Natural killer cell (primary cell): ENCODE results near the gene VEPH1. TPM values are rescaled to one million over a fixed set of nuclear protein-coding genes. Genes with fewer than 3 reads are reported as not detected.

Source experiments
- ATAC-seq, 3 donors: fragments of 150-1000 bp in 2 of 3; fragments of 200-7000 bp in 1 of 3; cut with Tn5 transposase; 1 replicate in 1 of 3; 2 replicates in 2 of 3; pipeline ENCODE4 v1.10.0; 2021; ENCODE audit warnings: mild to moderate bottlenecking in 2 of 3, moderate library complexity in 2 of 3
- DNase-seq, 2 donors: peaks; one replicate each; pipeline versions ENCODE4 v3.0.0 to v3.0.0-alpha.2; 2013 to 2021; ENCODE audit warnings: mixed read lengths in 1 of 2
- H3K27ac ChIP-seq: one replicate; pipeline ENCODE4 v1.5.1; 2013; ENCODE audit warnings: mild to moderate bottlenecking, low read length
- H3K27me3 ChIP-seq: one replicate; pipeline ENCODE4 v1.6.1; 2013; ENCODE audit warnings: low read length; ENCODE audit not compliant: control insufficient read depth, insufficient read depth
- H3K36me3 ChIP-seq: one replicate; pipeline ENCODE4 v1.6.1; 2013; ENCODE audit warnings: low read length; ENCODE audit not compliant: control insufficient read depth, insufficient read depth
- H3K4me1 ChIP-seq: one replicate; pipeline ENCODE4 v1.6.1; 2013; ENCODE audit warnings: low read length; ENCODE audit not compliant: control insufficient read depth, insufficient read depth
- H3K4me3 ChIP-seq: one replicate; pipeline ENCODE4 v1.5.1; 2013; ENCODE audit warnings: low read length
- H3K9me3 ChIP-seq: one replicate; pipeline ENCODE4 v1.6.1; 2013; ENCODE audit warnings: low read length; ENCODE audit not compliant: control insufficient read depth, insufficient read depth
- H3K27ac Mint-ChIP-seq, 2 donors: one replicate each; pipeline ENCODE4 v1.8.0; 2022; ENCODE audit warnings: mild to moderate bottlenecking in 2 of 2, mixed read lengths in 2 of 2, moderate library complexity in 1 of 2
- H3K27me3 Mint-ChIP-seq, 2 donors: one replicate each; pipeline ENCODE4 v1.8.0; 2022; ENCODE audit warnings: low read depth in 2 of 2, mixed read lengths in 2 of 2
- H3K36me3 Mint-ChIP-seq: one replicate; pipeline ENCODE4 v1.8.0; 2022; ENCODE audit warnings: mixed read lengths
- H3K4me1 Mint-ChIP-seq, 2 donors: one replicate each; pipeline ENCODE4 v1.8.0; 2022; ENCODE audit warnings: mixed read lengths in 2 of 2
- H3K4me3 Mint-ChIP-seq: one replicate; pipeline ENCODE4 v1.8.0; 2022; ENCODE audit warnings: mild to moderate bottlenecking, moderate library complexity, mixed read lengths
- H3K9me3 Mint-ChIP-seq, 2 donors: one replicate each; pipeline ENCODE4 v1.8.0; 2022; ENCODE audit warnings: mixed read lengths in 2 of 2
- WGBS: methylation state at CpG from one replicate; pipeline ENCODE4 v1.1.7; 2013; ENCODE audit warnings: missing lambda C conversion rate; ENCODE audit not compliant: insufficient coverage; 5-methylcytosine and 5-hydroxymethylcytosine counted together
- intact Hi-C: fragments of 100-400 bp; cut with micrococcal nuclease; formaldehyde crosslinking; loops from one replicate; pipeline ENCODE4 v1.14.2; 2022
- total RNA-seq, 4 donors: library from RNA; stranded (reverse); fragments of 120-200 nt in 1 of 4; gene quantifications; one replicate each; pipeline versions ENCODE4 v1.2.3 to v1.2.4, GENCODE V29; 2013 to 2022
- TF ChIP-seq, protein P1 (sequence below): fragments of 200-600 bp; IDR thresholded peaks from one replicate; pipeline ENCODE4 v1.8.0; 2022; ENCODE audit warnings: antibody characterized with exemption

The VEPH1 gene
- total RNA-seq, 3 donors from 2014 or later (not counting 1 experiment from before 2014, with no cell fraction given), result 0.41 to 1.3 (median 0.60) TPM

DNA sequence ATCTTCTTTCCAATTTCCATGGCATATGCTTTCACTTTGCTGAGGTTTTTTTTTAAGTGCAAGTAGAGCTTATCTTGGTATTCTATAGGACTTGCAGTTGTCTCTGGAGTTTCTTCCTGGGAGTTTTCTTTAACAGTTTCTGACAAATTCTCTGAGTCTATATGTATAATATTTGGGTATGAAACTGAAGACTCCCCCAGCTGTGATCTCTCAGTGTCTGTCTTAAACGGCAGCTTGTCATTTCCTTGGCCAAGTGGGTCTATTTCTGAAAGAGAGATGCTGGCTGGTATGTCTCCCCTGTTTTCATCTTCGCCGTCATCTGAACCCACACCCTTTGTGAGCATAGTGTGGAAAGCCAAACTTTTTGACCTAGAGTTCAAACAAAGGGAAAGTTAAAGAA, 139.8 kb downstream of the VEPH1 start:
- no peak overlapping the region for H3K27ac Mint-ChIP-seq
- ATAC-seq, result no peak
- H3K27me3 Mint-ChIP-seq, result no peaks in the 10 kb centered on the region
- peaks cover 0 to 2% of the 10 kb centered on the region in 2 donors for H3K9me3 Mint-ChIP-seq
- Histone ChIP-seq H3K27me3 (no peaks in the 10 kb centered on the region), H3K4me1 (no peaks in the 10 kb centered on the region), H3K9me3 (no peaks in the 10 kb centered on the region), H3K27ac (no peak overlapping the region), H3K4me3 (no peak overlapping the region), H3K36me3 (no peaks in the 10 kb centered on the region)
- intact Hi-C loops, result no loop called here
- H3K4me3 Mint-ChIP-seq, result no peak overlapping the region
- H3K4me1 Mint-ChIP-seq, result no peaks in the 10 kb centered on the region
- H3K36me3 Mint-ChIP-seq, result no peaks in the 10 kb centered on the region
- TF ChIP-seq, protein P1, sequence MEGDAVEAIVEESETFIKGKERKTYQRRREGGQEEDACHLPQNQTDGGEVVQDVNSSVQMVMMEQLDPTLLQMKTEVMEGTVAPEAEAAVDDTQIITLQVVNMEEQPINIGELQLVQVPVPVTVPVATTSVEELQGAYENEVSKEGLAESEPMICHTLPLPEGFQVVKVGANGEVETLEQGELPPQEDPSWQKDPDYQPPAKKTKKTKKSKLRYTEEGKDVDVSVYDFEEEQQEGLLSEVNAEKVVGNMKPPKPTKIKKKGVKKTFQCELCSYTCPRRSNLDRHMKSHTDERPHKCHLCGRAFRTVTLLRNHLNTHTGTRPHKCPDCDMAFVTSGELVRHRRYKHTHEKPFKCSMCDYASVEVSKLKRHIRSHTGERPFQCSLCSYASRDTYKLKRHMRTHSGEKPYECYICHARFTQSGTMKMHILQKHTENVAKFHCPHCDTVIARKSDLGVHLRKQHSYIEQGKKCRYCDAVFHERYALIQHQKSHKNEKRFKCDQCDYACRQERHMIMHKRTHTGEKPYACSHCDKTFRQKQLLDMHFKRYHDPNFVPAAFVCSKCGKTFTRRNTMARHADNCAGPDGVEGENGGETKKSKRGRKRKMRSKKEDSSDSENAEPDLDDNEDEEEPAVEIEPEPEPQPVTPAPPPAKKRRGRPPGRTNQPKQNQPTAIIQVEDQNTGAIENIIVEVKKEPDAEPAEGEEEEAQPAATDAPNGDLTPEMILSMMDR, result no peak
- WGBS, result 97% methylated on average over 3 of the region's 3 CpGs
- no peak for DNase-seq

DNA sequence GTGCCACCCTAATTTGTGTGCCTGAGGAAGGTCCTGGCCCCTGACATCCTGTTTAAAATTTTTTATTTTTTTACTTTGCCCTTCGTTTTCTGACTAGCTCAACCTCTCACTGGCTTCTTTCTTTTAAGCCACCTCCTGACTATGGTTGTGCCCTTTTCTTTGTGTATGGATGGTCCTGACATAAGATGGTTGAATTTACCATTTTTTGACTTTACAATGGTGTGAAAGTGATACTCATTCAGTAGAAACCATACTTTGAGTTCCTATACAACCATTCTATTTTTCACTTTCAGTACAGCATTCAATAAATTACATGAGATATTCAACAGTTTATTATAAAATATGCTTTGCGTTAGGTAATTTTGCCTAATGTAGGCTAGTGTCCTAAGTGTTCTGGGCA, 140.9 kb downstream of the VEPH1 start:
- no peak overlapping the region for H3K4me3 Mint-ChIP-seq

DNA sequence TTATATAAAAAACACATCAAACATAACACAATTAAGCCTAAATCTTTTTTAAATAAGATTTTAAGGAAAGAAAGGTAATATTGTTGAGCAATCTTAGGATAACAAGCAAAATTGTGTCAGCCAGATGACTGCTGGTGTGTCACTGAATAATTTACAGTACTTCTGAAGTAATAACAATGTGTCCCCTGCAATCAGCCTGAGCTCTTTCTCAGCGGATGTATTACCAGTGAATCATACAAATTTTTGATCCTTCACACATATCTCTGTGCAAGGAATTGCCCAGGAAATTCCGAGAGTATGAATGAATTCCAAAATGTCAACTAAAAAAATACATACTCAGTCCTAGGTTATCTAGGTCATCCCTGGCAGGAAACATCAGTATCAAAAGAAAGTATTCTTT, 143.2 kb downstream of the VEPH1 start:
- H3K4me3 Mint-ChIP-seq, result no peak overlapping the region
- peaks cover 0 to 1% of the 10 kb centered on the region in 2 donors for H3K9me3 Mint-ChIP-seq
- TF ChIP-seq, protein P1, result no peak
- H3K36me3 ChIP-seq, result no peaks in the 10 kb centered on the region
- no peaks in the 10 kb centered on the region for H3K27me3 Mint-ChIP-seq
- no peaks in the 10 kb centered on the region for H3K4me1 ChIP-seq
- 68% methylated on average over 2 of the region's 2 CpGs for WGBS
- no peak overlapping the region for H3K27ac ChIP-seq
- DNase-seq (no peak), ATAC-seq (no peak)
- H3K4me1 Mint-ChIP-seq, result no peaks in the 10 kb centered on the region
- no peak overlapping the region for H3K27ac Mint-ChIP-seq
- intact Hi-C loops, result no loop called here
- H3K27me3 ChIP-seq, result no peaks in the 10 kb centered on the region
- H3K36me3 Mint-ChIP-seq, result no peaks in the 10 kb centered on the region
- no peak overlapping the region for H3K4me3 ChIP-seq
- peaks cover 3% of the 10 kb centered on the region for H3K9me3 ChIP-seq

More for the DNA sequence above, 140.9 kb downstream of the VEPH1 start:
- ATAC-seq (no peak), DNase-seq (no peak)
- Histone ChIP-seq H3K9me3 (no peaks in the 10 kb centered on the region), H3K36me3 (no peaks in the 10 kb centered on the region), H3K27ac (no peak overlapping the region), H3K27me3 (no peaks in the 10 kb centered on the region), H3K4me1 (no peaks in the 10 kb centered on the region), H3K4me3 (no peak overlapping the region)
- no peaks in the 10 kb centered on the region for H3K27me3 Mint-ChIP-seq
- intact Hi-C loops, result no loop called here
- WGBS, result 75% methylated on average over 2 of the region's 2 CpGs
- no peaks in the 10 kb centered on the region for H3K36me3 Mint-ChIP-seq
- TF ChIP-seq, protein P1, result no peak
- H3K9me3 Mint-ChIP-seq, result peaks cover 0 to 2% of the 10 kb centered on the region in 2 donors
- H3K4me1 Mint-ChIP-seq, result no peaks in the 10 kb centered on the region
- H3K27ac Mint-ChIP-seq, result no peak overlapping the region

DNA sequence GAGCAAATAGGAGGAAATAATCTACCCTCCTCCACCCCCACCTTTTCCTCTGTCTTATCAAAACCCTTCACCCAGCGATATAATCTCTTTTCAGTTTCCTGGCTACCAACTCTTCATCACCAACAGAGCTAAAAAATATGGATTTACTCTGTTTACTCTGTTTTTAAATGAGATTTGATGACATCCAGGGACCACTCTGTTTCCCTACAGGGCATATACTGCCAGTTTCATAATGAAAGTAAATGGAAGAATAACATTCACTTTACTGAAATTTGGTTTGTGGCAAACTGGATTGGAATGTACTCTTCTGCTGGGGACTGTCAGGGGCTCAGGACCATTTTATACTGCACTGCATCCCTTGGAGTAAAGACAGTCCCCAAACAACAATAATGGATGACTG, 146.7 kb downstream of the VEPH1 start:
- Histone ChIP-seq H3K36me3 (no peaks in the 10 kb centered on the region), H3K27me3 (no peaks in the 10 kb centered on the region), H3K4me3 (no peak overlapping the region), H3K4me1 (no peaks in the 10 kb centered on the region), H3K27ac (no peak overlapping the region), H3K9me3 (peaks cover 4% of the 10 kb centered on the region)
- no peak overlapping the region for H3K4me3 Mint-ChIP-seq
- peaks cover under 1 to 4% of the 10 kb centered on the region in 2 donors for H3K9me3 Mint-ChIP-seq
- H3K4me1 Mint-ChIP-seq, result no peaks in the 10 kb centered on the region
- WGBS, result 63% methylated on average over 1 of the region's 1 CpG
- ATAC-seq, result no peak
- H3K27me3 Mint-ChIP-seq, result no peaks in the 10 kb centered on the region
- no peak overlapping the region for H3K27ac Mint-ChIP-seq
- no peak for DNase-seq
- TF ChIP-seq, protein P1, result no peak
- intact Hi-C loops, result no loop called here
- H3K36me3 Mint-ChIP-seq, result no peaks in the 10 kb centered on the region
